Common myeloid progenitor, CD34-positive (primary cell): ENCODE results near the gene B3GLCT.
A peak's percentile ranks its signal among the peaks of the same experiment; 100 is the strongest.

Experiments
- CTCF ChIA-PET: fragments of 350-600 bp; sonication (Branson Sonifier 250); formaldehyde crosslinking; loops from one replicate; lab custom pipeline; 2021; ENCODE audit warnings: antibody characterized with exemption; lab: Charles Lee
- POLR2A ChIA-PET: fragments of 350-600 bp; sonication (Branson Sonifier 250); formaldehyde crosslinking; loops from one replicate; lab custom pipeline; 2021; ENCODE audit warnings: antibody characterized with exemption; lab: Charles Lee
- DNase-seq, 3 donors: peaks; one replicate each; pipeline versions ENCODE4 v3.0.0 to v3.0.0-alpha.2; 2013
- H3K27ac ChIP-seq, 2 experiments: 1 replicate in 1 of 2; 2 replicates in 1 of 2; pipeline ENCODE4 v1.7.0; 2013; ENCODE audit warnings: inconsistent platforms in 2 of 2, low read length in 2 of 2, mild to moderate bottlenecking in 2 of 2, low read depth in 1 of 2, moderate library complexity in 1 of 2; ENCODE audit not compliant: severe bottlenecking in 2 of 2, insufficient read depth in 1 of 2, poor library complexity in 1 of 2
- H3K27me3 ChIP-seq, 5 experiments: replicated peaks in 2 of 5; 1 replicate in 3 of 5; 2 replicates in 2 of 5; pipeline versions ENCODE4 v1.6.1 to v1.7.0; 2013; ENCODE audit warnings: low read length in 4 of 5, mild to moderate bottlenecking in 2 of 5, moderate library complexity in 2 of 5, inconsistent platforms in 1 of 5; ENCODE audit not compliant: insufficient read depth in 5 of 5, control insufficient read depth in 4 of 5
- H3K36me3 ChIP-seq, 4 experiments: 1 replicate in 2 of 4; 2 replicates in 2 of 4; pipeline versions ENCODE4 v1.6.1 to v1.7.0; 2013; ENCODE audit warnings: low read length in 3 of 4, control low read depth in 1 of 4, mild to moderate bottlenecking in 1 of 4; ENCODE audit not compliant: control insufficient read depth in 4 of 4, insufficient read depth in 4 of 4
- H3K4me1 ChIP-seq, 4 experiments: 1 replicate in 3 of 4; 2 replicates in 1 of 4; pipeline versions ENCODE4 v1.6.1 to v1.7.1; 2013; ENCODE audit warnings: low read length in 3 of 4, mild to moderate bottlenecking in 3 of 4, control low read depth in 1 of 4, inconsistent platforms in 1 of 4, moderate library complexity in 1 of 4; ENCODE audit not compliant: control insufficient read depth in 4 of 4, insufficient read depth in 4 of 4; ENCODE audit errors: control extremely low read depth in 1 of 4
- H3K4me3 ChIP-seq, 7 experiments: 1 replicate in 4 of 7; 2 replicates in 3 of 7; pipeline versions ENCODE4 v1.5.1 to v1.7.0; 2013; ENCODE audit warnings: mild to moderate bottlenecking in 7 of 7, low read length in 6 of 7, moderate library complexity in 6 of 7, inconsistent platforms in 2 of 7, low read depth in 2 of 7, control low read depth in 1 of 7; ENCODE audit not compliant: insufficient read depth in 4 of 7, control insufficient read depth in 1 of 7; ENCODE audit errors: extremely low read depth in 1 of 7
- H3K9me3 ChIP-seq, 5 experiments: 1 replicate in 4 of 5; 2 replicates in 1 of 5; pipeline versions ENCODE4 v1.6.1 to v1.7.1; 2013; ENCODE audit warnings: low read length in 4 of 5, mild to moderate bottlenecking in 2 of 5, inconsistent platforms in 1 of 5, low read depth in 1 of 5, moderate library complexity in 1 of 5; ENCODE audit not compliant: control insufficient read depth in 4 of 5, insufficient read depth in 2 of 5; ENCODE audit errors: control extremely low read depth in 1 of 5
- WGBS: methylation state at CpG from one replicate; pipeline ENCODE4 v1.1.5; 2013; ENCODE audit not compliant: insufficient coverage; 5-methylcytosine and 5-hydroxymethylcytosine counted together

The B3GLCT gene

GRCh38 chr13:31161557-31162150 is 38.1 kb upstream of the B3GLCT start, which contains the start of gene HSPH1:
Gene HSPH1, minus strand, starts transcription at chr13:31161904. Its CDS starts 322 bp downstream, at chr13:31161582.
- H3K4me1 ChIP-seq = peaks cover 9 to 27% (median 17%) of the 10 kb centered on the region in 4 experiments
- 0% methylated on average over 50 of the region's 54 CpGs for WGBS
- ChIA-PET CTCF (no interaction called here), POLR2A (no interaction called here)
- H3K4me3 ChIP-seq = peak within 1 kb of the TSS; percentile 72 to 97 (median 89)
- no peaks in the 10 kb centered on the region for H3K9me3 ChIP-seq
- H3K36me3 ChIP-seq = peaks cover 0 to 17% (median 2%) of the 10 kb centered on the region in 4 experiments
- DNase-seq = peak; percentile 99
- H3K27me3 ChIP-seq = no peaks in the 10 kb centered on the region
- peak within 1 kb of the TSS; percentile 96 to 97 for H3K27ac ChIP-seq

DNA sequence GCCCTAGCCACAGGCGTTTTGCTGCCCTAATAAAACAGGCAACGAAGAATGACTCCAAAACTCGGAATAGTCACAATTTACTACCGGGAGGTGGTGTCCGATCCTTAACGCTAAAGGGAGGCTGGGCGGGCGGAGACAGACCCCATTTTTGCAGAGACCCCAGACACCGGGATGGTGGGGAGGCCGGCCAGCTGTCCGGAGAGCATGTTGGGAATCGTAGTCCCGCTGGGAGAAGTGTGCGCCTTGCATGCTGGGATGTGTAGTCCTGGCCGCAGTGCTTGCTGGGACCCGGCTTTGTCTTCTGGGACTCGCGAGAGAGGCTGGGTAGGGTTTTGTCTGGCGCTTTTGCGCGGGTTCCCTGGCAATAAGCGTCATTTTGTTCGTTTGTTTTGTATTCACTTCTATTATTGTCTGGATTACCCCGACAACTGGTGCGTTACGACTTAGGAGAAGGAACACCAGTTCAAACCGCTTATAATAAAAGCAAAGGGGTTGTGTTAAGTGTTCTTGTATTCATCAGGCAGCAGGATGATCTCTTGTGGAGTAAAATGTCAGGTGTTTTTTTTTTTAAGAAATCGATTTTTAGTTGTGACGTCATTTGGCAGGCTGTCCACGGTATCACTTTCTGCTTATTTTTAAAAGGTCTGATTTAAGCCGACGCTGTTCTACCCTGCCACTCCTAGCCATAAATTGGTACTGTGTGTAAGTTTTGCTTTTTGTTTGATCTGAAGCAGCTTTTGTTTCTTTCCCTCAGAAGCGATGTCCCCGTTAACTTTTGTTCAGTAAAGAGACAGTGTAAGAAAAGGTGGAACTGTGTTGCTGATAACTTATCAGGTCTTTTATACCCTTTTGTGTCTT is 37.4 kb upstream of the B3GLCT start:
- CTCF ChIA-PET = no interaction called here
- peaks cover 9 to 27% (median 17%) of the 10 kb centered on the region in 4 experiments for H3K4me1 ChIP-seq
- POLR2A ChIA-PET = no interaction called here
- no peaks in the 10 kb centered on the region for H3K27me3 ChIP-seq
- H3K9me3 ChIP-seq = no peaks in the 10 kb centered on the region
- H3K27ac ChIP-seq = peak overlapping the region; percentile 96 to 97
- peaks cover 0 to 12% (median 0%) of the 10 kb centered on the region in 4 experiments for H3K36me3 ChIP-seq
- peak overlapping the region; percentile 72 to 97 (median 89) for H3K4me3 ChIP-seq
- peak; percentile 98 to 99 (median 98) for DNase-seq
- WGBS = 0% methylated on average over 22 of the region's 34 CpGs

DNA sequence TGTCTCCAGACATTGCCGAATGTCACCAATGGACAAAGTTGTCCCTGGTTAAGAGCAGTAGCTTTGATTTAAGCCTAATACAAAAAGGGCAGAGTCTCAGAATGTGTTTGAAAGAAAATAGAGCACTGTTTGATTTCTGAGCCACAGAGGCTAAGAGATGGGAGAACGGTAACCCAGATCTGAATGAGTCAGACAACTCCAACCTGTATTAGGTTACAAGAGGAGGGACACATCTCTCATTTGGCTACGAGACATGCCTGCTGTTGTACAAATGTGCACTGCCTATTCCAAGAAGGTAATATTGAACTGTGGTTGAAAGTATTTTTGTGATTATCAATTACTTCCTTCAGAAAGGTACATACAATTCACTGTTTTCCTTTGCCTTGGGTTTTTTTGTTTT is 33.2 kb upstream of the B3GLCT start:
- CTCF ChIA-PET = no interaction called here
- no peaks in the 10 kb centered on the region for H3K9me3 ChIP-seq
- WGBS = 100% methylated on average over 3 of the region's 3 CpGs
- no peak overlapping the region for H3K4me3 ChIP-seq
- no peaks in the 10 kb centered on the region for H3K36me3 ChIP-seq
- peaks cover 2 to 10% (median 4%) of the 10 kb centered on the region in 4 experiments for H3K4me1 ChIP-seq
- no peak for DNase-seq
- H3K27ac ChIP-seq = no peak overlapping the region
- H3K27me3 ChIP-seq = no peaks in the 10 kb centered on the region
- POLR2A ChIA-PET = no interaction called here

- H3K36me3 ChIP-seq = no peaks in the 10 kb centered on the region
- no peaks in the 10 kb centered on the region for H3K27me3 ChIP-seq
- H3K9me3 ChIP-seq = no peaks in the 10 kb centered on the region
- ChIA-PET CTCF (no interaction called here), POLR2A (no interaction called here)
- DNase-seq = no peak
- H3K27ac ChIP-seq = no peak overlapping the region
- peaks cover 2 to 10% (median 4%) of the 10 kb centered on the region in 4 experiments for H3K4me1 ChIP-seq
- H3K4me3 ChIP-seq = no peak overlapping the region
Measured at GRCh38 chr13:31167490-31167889, 32.3 kb upstream of the B3GLCT start.

GRCh38 chr13:31168166-31168565 is 31.6 kb upstream of the B3GLCT start:
- Histone ChIP-seq H3K4me3 (no peak overlapping the region), H3K4me1 (peaks cover 0 to 3% (median under 1%) of the 10 kb centered on the region in 4 experiments), H3K27me3 (no peaks in the 10 kb centered on the region), H3K36me3 (no peaks in the 10 kb centered on the region), H3K27ac (no peak overlapping the region), H3K9me3 (no peaks in the 10 kb centered on the region)
- ChIA-PET POLR2A (no interaction called here), CTCF (no interaction called here)
- WGBS = no CpG with 5 or more reads among the region's 2 CpGs
- no peak for DNase-seq

- no peaks in the 10 kb centered on the region for H3K36me3 ChIP-seq
- H3K9me3 ChIP-seq = no peaks in the 10 kb centered on the region
- POLR2A ChIA-PET = interaction anchor here (0.6 kb wide), 1 partner anchor 190 kb away, joined by 3 read pairs; no protein-coding TSS in a partner anchor
- WGBS = 100% methylated on average over 7 of the region's 11 CpGs
- H3K4me3 ChIP-seq = no peak overlapping the region
- H3K27me3 ChIP-seq = no peaks in the 10 kb centered on the region
- no peak for DNase-seq
- CTCF ChIA-PET = no interaction called here
- no peaks in the 10 kb centered on the region for H3K4me1 ChIP-seq
- no peak overlapping the region for H3K27ac ChIP-seq
Measured at GRCh38 chr13:31168736-31169135, 31.0 kb upstream of the B3GLCT start.

- WGBS = no CpG with 5 or more reads among the region's 3 CpGs
- H3K27me3 ChIP-seq = no peaks in the 10 kb centered on the region
- no peak overlapping the region for H3K4me3 ChIP-seq
- no peaks in the 10 kb centered on the region for H3K4me1 ChIP-seq
- no peaks in the 10 kb centered on the region for H3K9me3 ChIP-seq
- H3K27ac ChIP-seq = no peak overlapping the region
- H3K36me3 ChIP-seq = no peaks in the 10 kb centered on the region
- CTCF ChIA-PET = no interaction called here
- POLR2A ChIA-PET = no interaction called here
- no peak for DNase-seq
Measured at GRCh38 chr13:31172001-31172400, 27.8 kb upstream of the B3GLCT start.
